ENCODE measurements around the gene CCDC28B. TPM values are rescaled to one million over a fixed set of nuclear protein-coding genes. Genes with fewer than 3 reads are reported as not detected.

CCDC28B gene
- polyA plus RNA-seq, 1 of the 3 experiments (the other 2 are of a cell fraction): 26.3 TPM

DNA sequence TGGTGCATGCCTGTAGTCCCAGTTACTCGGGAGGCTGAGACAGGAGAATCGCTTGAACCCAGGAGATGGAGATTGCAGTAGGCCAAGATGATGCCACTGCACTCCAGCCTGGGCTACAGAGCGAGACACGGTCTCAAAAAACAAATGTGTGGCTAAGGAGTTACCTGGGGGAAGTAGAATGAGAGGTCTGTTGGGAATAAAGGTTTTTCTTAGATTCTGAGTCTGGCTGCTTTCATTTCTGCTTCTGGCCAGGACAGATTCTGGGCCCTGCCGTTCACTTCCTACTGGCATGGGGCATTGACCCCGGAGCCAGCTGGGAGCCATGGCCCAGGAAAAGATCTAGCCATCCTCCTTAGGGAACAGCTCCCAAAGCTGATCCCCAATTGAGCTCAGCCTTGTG, 8.1 kb downstream of the CCDC28B start:
- no peaks in the 10 kb centered on the region for H3F3A ChIP-seq (replicated peaks; ENCODE audit: insufficient read depth)
- WGBS (ENCODE audit: low lambda C conversion rate): 85% methylated on average over 6 of the region's 6 CpGs
- no peak for DNase-seq
- H3K9me3 ChIP-seq: no peaks in the 10 kb centered on the region
- H3K4me2 ChIP-seq: no peak overlapping the region
- H3K27me3 ChIP-seq (ENCODE audit: insufficient read depth): no peaks in the 10 kb centered on the region
- no peak overlapping the region for H2AFZ ChIP-seq (ENCODE audit: low read depth)
- TF ChIP-seq, protein P1, sequence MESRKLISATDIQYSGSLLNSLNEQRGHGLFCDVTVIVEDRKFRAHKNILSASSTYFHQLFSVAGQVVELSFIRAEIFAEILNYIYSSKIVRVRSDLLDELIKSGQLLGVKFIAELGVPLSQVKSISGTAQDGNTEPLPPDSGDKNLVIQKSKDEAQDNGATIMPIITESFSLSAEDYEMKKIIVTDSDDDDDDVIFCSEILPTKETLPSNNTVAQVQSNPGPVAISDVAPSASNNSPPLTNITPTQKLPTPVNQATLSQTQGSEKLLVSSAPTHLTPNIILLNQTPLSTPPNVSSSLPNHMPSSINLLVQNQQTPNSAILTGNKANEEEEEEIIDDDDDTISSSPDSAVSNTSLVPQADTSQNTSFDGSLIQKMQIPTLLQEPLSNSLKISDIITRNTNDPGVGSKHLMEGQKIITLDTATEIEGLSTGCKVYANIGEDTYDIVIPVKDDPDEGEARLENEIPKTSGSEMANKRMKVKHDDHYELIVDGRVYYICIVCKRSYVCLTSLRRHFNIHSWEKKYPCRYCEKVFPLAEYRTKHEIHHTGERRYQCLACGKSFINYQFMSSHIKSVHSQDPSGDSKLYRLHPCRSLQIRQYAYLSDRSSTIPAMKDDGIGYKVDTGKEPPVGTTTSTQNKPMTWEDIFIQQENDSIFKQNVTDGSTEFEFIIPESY (IDR thresholded peaks at IDR 0.05; ENCODE audit: borderline replicate concordance, low read depth): no peak
- TF ChIP-seq EP300 (IDR thresholded peaks at IDR 0.05; ENCODE audit: borderline replicate concordance in 1 of 2, low read depth in 1 of 2, low read length in 1 of 2): no peak
- TF ChIP-seq FOSL2 (IDR thresholded peaks at IDR 0.05; ENCODE audit: borderline replicate concordance, low read depth): no peak
- TF ChIP-seq NFIC (IDR thresholded peaks at IDR 0.05; ENCODE audit: borderline replicate concordance): no peak
- peaks cover 4% of the 10 kb centered on the region; the same call in 1 of the 2 replicates for H3K79me2 ChIP-seq (ENCODE audit: insufficient read depth)
- no peaks in the 10 kb centered on the region for H4K20me1 ChIP-seq (ENCODE audit: insufficient read depth)
- peak overlapping the region in 1 of 2 experiments; percentile 30; a peak in 1 of 4 replicates for H3K27ac ChIP-seq (ENCODE audit: low read depth in 2 of 2, low read length in 1 of 2)
- H3K9me2 ChIP-seq: no peaks in the 10 kb centered on the region
- H3K4me1 ChIP-seq (ENCODE audit: control insufficient read depth in 1 of 2, insufficient read depth in 2 of 2, low read depth in 1 of 2, low read length in 1 of 2): peaks cover 0 to 25% of the 10 kb centered on the region in 2 experiments; a peak in 1 of 4 replicates
- ChIA-PET CTCF (interaction anchor here (0.7 kb wide), 1 partner anchor 12 kb away, joined by 3 read pairs; no protein-coding TSS in a partner anchor), POLR2A (interaction anchor here (1.2 to 3.2 kb wide), 4 partner anchors 8 to 32 kb away, joined by 3 to 15 read pairs (median 4); partner anchors contain the start of gene CCDC28B)
- H3K4me3 ChIP-seq (ENCODE audit: low read depth in 2 of 2, low read length in 1 of 2): no peak overlapping the region
- H3K9ac ChIP-seq: no peak overlapping the region
- peaks cover 0 to 5% of the 10 kb centered on the region in 2 experiments for H3K36me3 ChIP-seq (replicated peaks in 1 of 2; ENCODE audit: control insufficient read depth in 1 of 2, insufficient read depth in 2 of 2, low read length in 1 of 2)

DNA sequence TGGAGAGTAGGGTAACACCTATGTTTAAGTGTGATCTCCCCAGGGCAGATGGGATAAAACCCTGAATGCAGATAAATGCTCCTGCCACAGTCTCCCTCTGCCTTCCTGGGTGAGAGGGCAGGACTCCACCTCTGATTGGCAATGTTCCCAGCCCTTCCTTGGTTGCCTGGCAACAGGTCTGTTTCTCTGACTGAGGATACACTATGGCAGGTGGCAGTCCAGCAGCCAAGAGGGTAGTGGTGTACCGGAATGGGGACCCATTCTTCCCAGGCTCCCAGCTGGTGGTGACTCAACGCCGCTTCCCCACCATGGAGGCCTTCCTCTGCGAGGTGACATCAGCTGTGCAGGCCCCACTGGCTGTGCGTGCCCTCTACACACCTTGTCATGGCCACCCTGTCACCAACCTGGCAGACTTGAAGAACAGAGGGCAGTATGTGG, 8.5 kb downstream of the CCDC28B start, which contains the start of gene DCDC2B:
TSS of gene DCDC2B (plus strand) at position 199 of the 438 bp plus-strand sequence. CDS start at position 204, 5 bp downstream.
- WGBS (ENCODE audit: low lambda C conversion rate): 88% methylated on average over 5 of the region's 5 CpGs
- ChIA-PET CTCF (interaction anchor here (0.7 kb wide), 1 partner anchor 12 kb away, joined by 3 read pairs; no protein-coding TSS in a partner anchor), POLR2A (interaction anchor here (1.2 to 3.2 kb wide), 4 partner anchors 9 to 33 kb away, joined by 3 to 15 read pairs (median 4); partner anchors contain the start of gene CCDC28B)
- peak; percentile 43 for DNase-seq
- peak within 1 kb of the TSS in 1 of 2 experiments; percentile 30; a peak in 1 of 4 replicates for H3K27ac ChIP-seq (ENCODE audit: low read depth in 2 of 2, low read length in 1 of 2)
- H3K27me3 ChIP-seq (ENCODE audit: insufficient read depth): no peaks in the 10 kb centered on the region
- H3F3A ChIP-seq (replicated peaks; ENCODE audit: insufficient read depth): no peaks in the 10 kb centered on the region
- peaks cover 0 to 25% of the 10 kb centered on the region in 2 experiments; a peak in 1 of 4 replicates for H3K4me1 ChIP-seq (ENCODE audit: control insufficient read depth in 1 of 2, insufficient read depth in 2 of 2, low read depth in 1 of 2, low read length in 1 of 2)
- TF ChIP-seq, protein P2, sequence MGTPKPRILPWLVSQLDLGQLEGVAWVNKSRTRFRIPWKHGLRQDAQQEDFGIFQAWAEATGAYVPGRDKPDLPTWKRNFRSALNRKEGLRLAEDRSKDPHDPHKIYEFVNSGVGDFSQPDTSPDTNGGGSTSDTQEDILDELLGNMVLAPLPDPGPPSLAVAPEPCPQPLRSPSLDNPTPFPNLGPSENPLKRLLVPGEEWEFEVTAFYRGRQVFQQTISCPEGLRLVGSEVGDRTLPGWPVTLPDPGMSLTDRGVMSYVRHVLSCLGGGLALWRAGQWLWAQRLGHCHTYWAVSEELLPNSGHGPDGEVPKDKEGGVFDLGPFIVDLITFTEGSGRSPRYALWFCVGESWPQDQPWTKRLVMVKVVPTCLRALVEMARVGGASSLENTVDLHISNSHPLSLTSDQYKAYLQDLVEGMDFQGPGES (IDR thresholded peaks at IDR 0.05; ENCODE audit: low read depth, low read length): no peak
- TF ChIP-seq NRF1 (IDR thresholded peaks at IDR 0.05; ENCODE audit: low read depth, low read length): no peak
- no peak within 1 kb of the TSS for H3K9ac ChIP-seq
- no peak within 1 kb of the TSS for H3K4me3 ChIP-seq (ENCODE audit: low read depth in 2 of 2, low read length in 1 of 2)
- H3K9me3 ChIP-seq: no peaks in the 10 kb centered on the region
- H3K9me2 ChIP-seq: no peaks in the 10 kb centered on the region
- no peaks in the 10 kb centered on the region for H4K20me1 ChIP-seq (ENCODE audit: insufficient read depth)
- peaks cover 0 to 4% of the 10 kb centered on the region in 2 experiments for H3K36me3 ChIP-seq (replicated peaks in 1 of 2; ENCODE audit: control insufficient read depth in 1 of 2, insufficient read depth in 2 of 2, low read length in 1 of 2)
- no peak within 1 kb of the TSS for H2AFZ ChIP-seq (ENCODE audit: low read depth)
- no peak within 1 kb of the TSS for H3K4me2 ChIP-seq
- peaks cover 4% of the 10 kb centered on the region; the same call in 1 of the 2 replicates for H3K79me2 ChIP-seq (ENCODE audit: insufficient read depth)

All from SK-N-SH (cell line).